Endodermal cell (in vitro differentiated cells): ENCODE data around the gene TAX1BP1. TPM values are rescaled to one million over a fixed set of nuclear protein-coding genes. Genes with fewer than 3 reads are reported as not detected.
"Not testable (repeated sequence)": the region's sequence is repeated elsewhere in the genome, so short reads cannot be mapped to it uniquely, and the experiment has no call there.

Source experiments
- DNase-seq: peaks from one replicate; pipeline ENCODE4 v3.0.0-alpha.2; 2017
- H3K27ac ChIP-seq: 2 replicates; pipeline ENCODE4 v1.5.1; 2013; ENCODE audit warnings: mild to moderate bottlenecking, low read depth, low read length, moderate library complexity
- H3K27me3 ChIP-seq: 2 replicates; pipeline ENCODE4 v1.6.1; 2013; ENCODE audit warnings: mild to moderate bottlenecking, low read length, moderate library complexity; ENCODE audit not compliant: insufficient read depth, control insufficient read depth, poor library complexity, severe bottlenecking
- H3K36me3 ChIP-seq: 2 replicates; pipeline ENCODE4 v1.7.0; 2013; ENCODE audit warnings: mild to moderate bottlenecking, low read length, moderate library complexity; ENCODE audit not compliant: control insufficient read depth, insufficient read depth
- H3K4me1 ChIP-seq: one replicate; pipeline ENCODE4 v1.7.0; 2013; ENCODE audit warnings: low read length; ENCODE audit not compliant: control insufficient read depth, insufficient read depth
- H3K4me3 ChIP-seq: 2 replicates; pipeline ENCODE4 v1.5.1; 2013; ENCODE audit warnings: mild to moderate bottlenecking, low read length, moderate library complexity
- H3K9ac ChIP-seq: 2 replicates; pipeline ENCODE4 v1.6.1; 2013; ENCODE audit warnings: mild to moderate bottlenecking, low read length, moderate library complexity; ENCODE audit not compliant: poor library complexity, severe bottlenecking; ENCODE audit errors: extremely low read depth
- H3K9me3 ChIP-seq: 2 replicates; pipeline ENCODE4 v1.6.1; 2013; ENCODE audit warnings: mild to moderate bottlenecking, low read length, moderate library complexity; ENCODE audit not compliant: control insufficient read depth
- H3K27ac Mint-ChIP-seq: 2 replicates; pipeline ENCODE4 v1.8.0; 2020; ENCODE audit warnings: mixed read lengths
- H3K27me3 Mint-ChIP-seq: 2 replicates; pipeline ENCODE4 v1.8.0; 2021; ENCODE audit warnings: mild to moderate bottlenecking, mixed read lengths; ENCODE audit not compliant: insufficient read depth
- H3K36me3 Mint-ChIP-seq: 2 replicates; pipeline ENCODE4 v1.8.0; 2020; ENCODE audit warnings: low read depth, mixed read lengths
- H3K4me1 Mint-ChIP-seq: 2 replicates; pipeline ENCODE4 v1.8.0; 2020; ENCODE audit warnings: mixed read lengths
- H3K4me3 Mint-ChIP-seq: 2 replicates; pipeline ENCODE4 v1.8.0; 2020; ENCODE audit warnings: mild to moderate bottlenecking, moderate library complexity, mixed read lengths
- H3K9me3 Mint-ChIP-seq: 2 replicates; pipeline ENCODE4 v1.8.0; 2020; ENCODE audit warnings: mild to moderate bottlenecking, mixed read lengths
- WGBS, 2 experiments: methylation state at CpG; one replicate each; pipeline versions ENCODE4 v1.1.5 to v1.1.7; 2013; ENCODE audit warnings: missing lambda C conversion rate in 2 of 2, mixed read lengths in 1 of 2; ENCODE audit not compliant: insufficient coverage in 1 of 2, insufficient read length in 1 of 2; 5-methylcytosine and 5-hydroxymethylcytosine counted together
- total RNA-seq, 2 donors: library from RNA; stranded (reverse); fragmentation: NEBNext Ultra II Directional in 1 of 2; extraction: Animal tissue kit (Norgen Biotek cat#: 25700) in 1 of 2; gene quantifications; 2 replicates in 1 of 2; 3 replicates in 1 of 2; pipeline ENCODE4 v1.2.1, GENCODE V29; 2021
- TF ChIP-seq, protein P1 (sequence below): fragments of 200-600 bp; sonication (generic); conservative IDR thresholded peaks from 2 replicates; pipeline ENCODE4 v1.5.0; 2021; ENCODE audit warnings: antibody characterized with exemption, mild to moderate bottlenecking

The TAX1BP1 gene
- total RNA-seq, 2 donors from 2014 or later = 100 to 114 TPM

GRCh38 chr7:27740449-27741086 lies 606 bp downstream of the TAX1BP1 start:
- TF ChIP-seq, protein P1, sequence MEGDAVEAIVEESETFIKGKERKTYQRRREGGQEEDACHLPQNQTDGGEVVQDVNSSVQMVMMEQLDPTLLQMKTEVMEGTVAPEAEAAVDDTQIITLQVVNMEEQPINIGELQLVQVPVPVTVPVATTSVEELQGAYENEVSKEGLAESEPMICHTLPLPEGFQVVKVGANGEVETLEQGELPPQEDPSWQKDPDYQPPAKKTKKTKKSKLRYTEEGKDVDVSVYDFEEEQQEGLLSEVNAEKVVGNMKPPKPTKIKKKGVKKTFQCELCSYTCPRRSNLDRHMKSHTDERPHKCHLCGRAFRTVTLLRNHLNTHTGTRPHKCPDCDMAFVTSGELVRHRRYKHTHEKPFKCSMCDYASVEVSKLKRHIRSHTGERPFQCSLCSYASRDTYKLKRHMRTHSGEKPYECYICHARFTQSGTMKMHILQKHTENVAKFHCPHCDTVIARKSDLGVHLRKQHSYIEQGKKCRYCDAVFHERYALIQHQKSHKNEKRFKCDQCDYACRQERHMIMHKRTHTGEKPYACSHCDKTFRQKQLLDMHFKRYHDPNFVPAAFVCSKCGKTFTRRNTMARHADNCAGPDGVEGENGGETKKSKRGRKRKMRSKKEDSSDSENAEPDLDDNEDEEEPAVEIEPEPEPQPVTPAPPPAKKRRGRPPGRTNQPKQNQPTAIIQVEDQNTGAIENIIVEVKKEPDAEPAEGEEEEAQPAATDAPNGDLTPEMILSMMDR = no peak
- Mint-ChIP-seq H3K4me1 (peaks cover 24% of the 10 kb centered on the region), H3K4me3 (peak overlapping the region; percentile 99), H3K9me3 (no peaks in the 10 kb centered on the region), H3K27me3 (peaks cover 3% of the 10 kb centered on the region), H3K36me3 (peaks cover 6% of the 10 kb centered on the region), H3K27ac (peak overlapping the region; percentile 99)
- Histone ChIP-seq H3K36me3 (no peaks in the 10 kb centered on the region), H3K9me3 (no peaks in the 10 kb centered on the region), H3K4me1 (peaks cover 4% of the 10 kb centered on the region), H3K27ac (peak overlapping the region; percentile 82), H3K27me3 (no peaks in the 10 kb centered on the region), H3K9ac (peak overlapping the region; percentile 97), H3K4me3 (peak overlapping the region; percentile 96)
- 0% methylated on average over 28 to 49 of the region's 49 CpGs for WGBS, 2 experiments
- DNase-seq = peak; percentile 98

- not testable (repeated sequence) for H3K36me3 Mint-ChIP-seq, H3K9me3 ChIP-seq, DNase-seq, H3K27me3 ChIP-seq, H3K4me3 ChIP-seq, H3K27ac Mint-ChIP-seq, H3K9ac ChIP-seq, H3K27me3 Mint-ChIP-seq, H3K9me3 Mint-ChIP-seq, H3K36me3 ChIP-seq, H3K27ac ChIP-seq
- peaks cover 10% of the 10 kb centered on the region for H3K4me1 ChIP-seq
- H3K4me1 Mint-ChIP-seq = peaks cover 35% of the 10 kb centered on the region
- H3K4me3 Mint-ChIP-seq = peak overlapping the region; percentile 99
- WGBS, 2 experiments = 88% methylated on average over 4 to 8 of the region's 11 CpGs
Observed at GRCh38 chr7:27742091-27742710, 2.2 kb downstream of the TAX1BP1 start.

DNA sequence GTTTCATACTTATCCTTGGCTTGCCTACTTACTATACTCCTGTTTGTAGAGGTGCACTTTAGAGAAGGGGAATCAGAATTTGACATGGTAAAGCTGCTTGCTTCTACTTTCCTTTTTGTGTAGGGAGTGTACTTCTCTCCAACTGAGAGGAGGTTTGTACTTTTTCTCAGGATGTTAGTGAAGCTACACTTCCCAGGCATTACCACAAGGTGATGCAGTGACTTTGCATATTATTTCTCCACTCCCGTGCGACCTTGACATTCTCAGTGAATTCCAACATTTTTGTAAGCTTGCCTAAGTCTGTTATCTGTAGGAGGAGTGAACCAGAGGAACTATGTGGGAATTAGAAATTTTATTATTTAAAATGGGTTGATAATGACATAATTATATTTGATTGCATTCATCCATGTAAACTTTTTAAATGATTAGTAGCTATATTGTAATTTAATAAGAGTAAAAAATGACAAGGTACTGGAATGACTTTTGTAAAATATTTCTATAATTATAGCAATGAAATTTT lies 5.2 kb downstream of the TAX1BP1 start:
- WGBS, 2 experiments = 18% methylated on average over 2 of the region's 2 CpGs; no CpG with 5 or more reads in 1 of the 2 experiments
- Mint-ChIP-seq H3K27ac (peak overlapping the region; percentile 89), H3K9me3 (no peaks in the 10 kb centered on the region), H3K4me3 (no peak overlapping the region), H3K4me1 (peaks cover 39% of the 10 kb centered on the region), H3K27me3 (no peaks in the 10 kb centered on the region), H3K36me3 (peaks cover 21% of the 10 kb centered on the region)
- Histone ChIP-seq H3K27me3 (no peaks in the 10 kb centered on the region), H3K9ac (peak overlapping the region; percentile 56), H3K36me3 (peaks cover 18% of the 10 kb centered on the region), H3K4me3 (no peak overlapping the region), H3K4me1 (peaks cover 10% of the 10 kb centered on the region), H3K9me3 (no peaks in the 10 kb centered on the region), H3K27ac (no peak overlapping the region)
- TF ChIP-seq, protein P1 = peak; percentile 79
- peak; percentile 69 for DNase-seq
